Ishikawa (cell line): ENCODE results near the gene ECHDC3.

Source experiments
- TAF1 ChIP-seq: IDR thresholded peaks from 2 replicates; pipeline ENCODE4 v1.6.1; 2012; ENCODE audit warnings: low read depth, mild to moderate bottlenecking
- ZBTB7A ChIP-seq: IDR thresholded peaks from 2 replicates; pipeline ENCODE4 v1.6.1; 2012; ENCODE audit warnings: low read depth
- TF ChIP-seq, protein P1 (sequence below): IDR thresholded peaks from 2 replicates; pipeline ENCODE4 v1.6.1; 2012

DNA sequence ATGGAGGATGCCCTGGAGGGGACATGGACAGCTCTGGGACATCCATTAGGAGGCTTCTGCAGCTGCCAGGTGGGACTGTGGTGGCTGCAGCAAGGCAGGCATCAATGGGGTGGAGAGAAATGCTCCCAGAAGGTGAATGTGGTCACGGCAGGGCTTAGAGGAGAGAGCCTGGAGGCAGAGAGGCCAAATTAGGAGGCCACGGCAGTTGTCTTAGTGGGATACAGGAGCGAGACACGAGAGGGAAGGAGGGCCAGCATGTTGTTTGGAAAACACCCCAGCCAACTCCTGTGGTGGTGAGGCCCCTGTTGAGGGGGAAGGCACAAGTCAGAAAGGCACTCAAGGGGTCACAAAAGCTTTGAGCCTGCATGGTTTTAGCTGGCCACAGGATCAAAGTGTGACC is 14.6 kb upstream of the ECHDC3 start:
- TF ChIP-seq ZBTB7A: no peak
- TF ChIP-seq, protein P1, sequence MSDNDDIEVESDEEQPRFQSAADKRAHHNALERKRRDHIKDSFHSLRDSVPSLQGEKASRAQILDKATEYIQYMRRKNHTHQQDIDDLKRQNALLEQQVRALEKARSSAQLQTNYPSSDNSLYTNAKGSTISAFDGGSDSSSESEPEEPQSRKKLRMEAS: no peak
- no peak for TF ChIP-seq TAF1
